ENCODE results near the gene SETDB1.

Gene SETDB1

GRCh38 chr1:150976401-150976821 lies 50.2 kb downstream of the SETDB1 start:
- no peak for DNase-seq (ENCODE audit: low read depth in 2 of 2)

DNA sequence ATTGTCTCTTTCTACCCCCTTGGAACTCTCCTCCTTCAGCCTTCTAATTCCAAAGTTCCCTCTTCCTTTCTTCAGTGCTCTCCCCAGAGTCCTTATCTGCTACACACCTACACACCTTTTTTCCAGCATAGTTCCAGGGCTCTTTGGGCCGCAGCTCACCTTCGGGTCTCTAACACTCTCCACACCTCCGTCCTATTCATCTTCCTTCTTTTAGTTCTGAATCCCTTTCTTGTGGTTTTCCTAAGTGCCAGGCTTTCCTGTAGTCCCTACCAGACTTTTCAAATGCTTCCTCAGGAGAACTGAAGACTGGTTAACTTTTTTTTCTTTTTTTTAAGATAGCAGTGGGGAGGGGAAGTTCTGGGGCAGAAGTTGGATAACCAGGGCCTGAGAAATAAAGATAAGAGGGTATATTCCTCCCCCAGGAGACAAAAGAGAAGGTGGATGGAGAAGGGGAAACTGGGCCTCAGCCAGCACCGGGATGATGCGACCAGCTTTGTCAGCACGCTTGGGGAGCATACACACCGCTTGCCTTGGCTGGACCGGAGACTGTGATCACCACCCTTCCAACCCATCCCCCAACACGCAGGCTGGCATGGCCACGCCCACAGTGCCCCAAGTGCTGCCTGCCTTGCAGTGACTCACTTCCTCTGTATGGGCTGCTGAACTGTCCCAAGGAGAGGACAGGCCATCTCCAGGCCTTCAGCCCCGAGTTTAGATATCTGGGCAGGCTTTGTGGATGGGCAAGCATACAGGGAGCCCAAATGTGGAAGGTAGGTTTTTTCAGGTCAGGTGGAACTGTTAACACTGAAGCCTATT lies 50.9 kb downstream of the SETDB1 start:
- peak; percentile 60 to 71 for DNase-seq (ENCODE audit: low read depth in 2 of 2)

DNA sequence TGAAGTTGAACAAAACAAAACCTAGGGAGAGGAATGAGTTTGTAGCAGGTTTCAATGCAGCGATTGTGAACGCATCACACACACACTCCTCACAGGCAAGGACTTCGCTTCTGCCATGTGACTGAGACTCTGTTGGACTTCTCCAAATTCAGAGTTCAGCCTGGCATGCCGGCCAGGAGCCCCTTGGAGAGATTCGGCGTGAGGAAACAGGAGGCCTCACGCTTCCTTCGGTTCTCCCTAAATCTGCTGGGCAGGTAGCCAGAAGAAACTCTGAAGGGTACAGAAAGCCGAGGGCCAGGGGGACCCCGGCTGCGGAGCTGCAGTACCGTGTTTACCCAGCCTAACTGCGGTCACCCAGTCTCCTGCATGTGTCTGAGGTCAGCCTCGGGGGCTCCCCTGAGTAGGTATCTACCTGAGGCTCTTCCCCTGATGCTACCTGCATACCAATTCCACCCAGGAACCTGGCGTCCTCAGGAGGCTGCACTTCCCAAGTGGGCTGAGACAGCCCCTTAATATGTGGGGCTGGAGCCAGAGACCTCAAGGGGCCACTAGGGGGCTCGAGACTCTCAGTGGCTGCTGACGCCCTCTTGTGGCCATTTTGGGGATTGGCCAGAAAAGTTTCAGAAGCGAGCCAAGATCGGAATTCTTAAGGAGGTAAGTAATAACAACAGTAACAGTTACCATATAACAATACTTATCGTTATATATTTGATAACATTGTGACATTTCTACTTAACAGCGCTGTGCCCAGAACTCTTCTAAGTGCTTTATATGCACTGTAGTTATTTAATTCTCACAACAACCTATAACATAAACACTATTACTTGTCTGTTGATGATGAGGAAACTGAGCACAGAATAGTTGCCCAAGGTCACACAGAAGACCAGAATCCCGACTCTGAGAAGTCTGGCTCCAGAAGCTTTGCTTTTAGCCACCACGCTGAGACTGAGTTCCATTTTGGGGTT lies 53.2 kb downstream of the SETDB1 start:
- DNase-seq (ENCODE audit: low read depth in 2 of 2), result peak; percentile 75 to 84

DNA sequence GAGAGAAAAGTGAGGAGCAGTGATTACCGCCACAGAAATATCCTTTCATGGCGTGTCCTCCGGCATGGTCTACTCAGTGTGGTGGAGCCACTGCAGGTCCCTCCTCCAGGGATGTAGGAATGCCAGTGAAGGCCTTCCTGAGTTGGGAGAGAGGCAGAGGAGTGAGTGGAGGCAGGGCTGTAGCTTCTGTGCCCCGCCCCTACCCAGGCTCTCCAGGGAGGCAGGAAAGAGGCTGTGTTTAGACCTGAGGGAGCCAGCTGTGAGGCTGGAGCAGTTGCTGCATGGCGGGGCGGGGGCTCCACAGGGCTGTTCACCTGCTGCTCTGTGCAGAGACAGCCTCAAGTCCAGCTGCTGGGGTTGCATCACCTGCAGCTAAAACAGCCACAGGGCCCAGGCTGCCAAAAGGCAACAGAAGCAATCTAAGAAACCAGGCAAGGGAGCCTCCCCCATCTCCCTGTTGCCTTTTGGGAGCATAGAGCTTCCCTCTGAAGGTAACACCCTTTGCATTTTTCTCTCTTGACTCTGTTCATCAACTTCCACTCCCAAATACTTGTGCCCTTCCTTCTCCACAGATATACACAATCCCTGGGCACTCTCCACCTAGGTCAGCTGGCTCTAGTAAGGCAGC lies 55.1 kb downstream of the SETDB1 start:
- DNase-seq (ENCODE audit: low read depth in 2 of 2), result no peak

DNA sequence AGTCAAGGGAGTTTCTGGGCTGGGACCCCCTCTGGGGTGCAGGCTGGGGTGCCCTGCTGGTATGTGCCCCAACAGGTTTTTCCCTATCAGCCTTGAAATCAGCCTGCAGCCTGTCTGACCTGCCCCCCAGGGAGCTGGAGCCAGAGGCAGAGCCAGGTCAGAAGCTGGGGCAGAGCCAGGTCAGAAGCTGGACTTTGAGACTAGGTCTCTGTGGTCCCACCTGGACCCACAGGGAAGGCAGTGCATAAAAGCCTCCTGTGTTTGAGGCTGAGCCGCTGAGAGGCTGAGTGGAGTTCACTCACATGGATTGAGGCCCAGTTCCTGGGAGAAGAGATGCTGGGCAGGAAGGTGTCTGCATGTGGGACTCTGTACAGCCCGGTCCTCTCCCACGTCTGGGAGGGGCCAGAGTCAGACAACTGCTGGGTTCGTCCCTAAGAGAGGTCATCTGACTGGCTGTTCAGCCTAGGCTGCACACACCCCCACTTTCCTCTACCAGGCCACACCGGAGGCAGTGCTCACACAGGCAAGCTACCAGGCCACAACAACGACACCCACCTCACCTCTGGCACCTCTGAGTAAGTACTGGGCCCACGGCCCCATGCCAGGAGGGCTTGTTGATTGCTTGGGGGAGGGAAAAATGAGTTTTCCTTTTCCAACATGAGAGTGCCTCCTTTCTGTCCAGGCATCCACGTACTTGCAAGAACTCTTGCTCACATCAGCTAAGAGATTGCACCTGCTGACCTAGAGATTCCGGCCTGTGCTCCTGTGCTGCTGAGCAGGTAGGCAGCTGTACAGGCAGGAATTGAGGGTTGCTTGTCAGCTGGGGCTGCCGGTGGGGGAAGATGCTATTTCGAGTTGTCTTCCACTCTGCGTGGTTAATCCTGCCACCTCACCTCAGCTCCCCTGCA lies 55.9 kb downstream of the SETDB1 start, which contains the start of gene ANXA9:
TSS of gene ANXA9 (plus strand) at position 488 of the 908 bp plus-strand sequence. CDS start 814 bp downstream, outside the sequence.
- DNase-seq (ENCODE audit: low read depth in 2 of 2), result no peak

DNA sequence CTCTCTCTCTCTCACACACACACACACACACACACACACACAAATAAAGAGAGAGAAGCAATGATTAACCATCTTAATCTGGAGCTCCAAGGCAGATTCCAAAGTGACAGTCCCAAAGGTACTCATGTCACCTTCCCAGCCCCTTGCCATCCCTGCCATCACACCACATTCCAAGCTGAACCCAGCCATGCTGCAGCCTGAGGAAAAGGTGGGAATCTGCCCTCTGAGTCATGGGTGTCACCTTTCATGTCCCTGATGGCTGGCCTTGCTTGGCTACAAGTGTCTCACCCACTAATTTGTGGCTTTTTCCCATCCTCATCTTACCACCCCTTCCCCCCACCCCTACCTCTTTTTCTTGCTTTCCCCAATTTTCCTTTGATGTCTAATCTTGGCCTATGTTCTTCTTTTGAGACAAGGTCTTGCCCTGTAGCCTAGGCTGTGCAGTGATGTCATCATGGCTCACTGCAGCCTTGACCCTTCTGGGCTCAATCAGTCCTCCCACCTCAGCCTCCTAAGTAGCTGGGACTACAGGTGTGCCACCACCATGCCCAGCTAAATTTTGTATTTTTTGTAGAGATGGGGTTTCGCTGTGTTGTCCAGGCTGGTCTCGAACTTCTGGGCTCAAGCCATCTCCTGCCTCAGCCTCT lies 59.1 kb downstream of the SETDB1 start:
- no peak for DNase-seq (ENCODE audit: low read depth in 2 of 2)

DNA sequence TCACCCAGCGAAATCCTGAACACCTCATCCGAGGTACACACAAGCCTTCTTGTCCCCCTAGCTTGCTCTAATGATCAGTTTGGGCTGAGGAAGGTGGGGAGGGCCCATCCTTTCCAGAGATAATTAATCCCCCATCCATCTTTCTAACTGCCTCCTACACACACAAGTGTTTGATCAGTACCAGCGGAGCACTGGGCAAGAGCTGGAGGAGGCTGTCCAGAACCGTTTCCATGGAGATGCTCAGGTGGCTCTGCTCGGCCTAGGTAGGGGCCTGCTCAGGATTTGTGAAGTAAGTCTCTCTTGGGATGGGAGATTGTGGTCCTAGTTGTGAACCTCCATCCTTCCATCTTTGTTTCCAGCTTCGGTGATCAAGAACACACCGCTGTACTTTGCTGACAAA lies 61.8 kb downstream of the SETDB1 start:
- no peak for DNase-seq (ENCODE audit: low read depth in 2 of 2)

- no peak for DNase-seq (ENCODE audit: low read depth in 2 of 2)
Measured at GRCh38 chr1:150992626-150993025, 66.5 kb downstream of the SETDB1 start.

- DNase-seq (ENCODE audit: low read depth in 2 of 2), result no peak
Measured at GRCh38 chr1:150994248-150994647, 68.1 kb downstream of the SETDB1 start.

DNA sequence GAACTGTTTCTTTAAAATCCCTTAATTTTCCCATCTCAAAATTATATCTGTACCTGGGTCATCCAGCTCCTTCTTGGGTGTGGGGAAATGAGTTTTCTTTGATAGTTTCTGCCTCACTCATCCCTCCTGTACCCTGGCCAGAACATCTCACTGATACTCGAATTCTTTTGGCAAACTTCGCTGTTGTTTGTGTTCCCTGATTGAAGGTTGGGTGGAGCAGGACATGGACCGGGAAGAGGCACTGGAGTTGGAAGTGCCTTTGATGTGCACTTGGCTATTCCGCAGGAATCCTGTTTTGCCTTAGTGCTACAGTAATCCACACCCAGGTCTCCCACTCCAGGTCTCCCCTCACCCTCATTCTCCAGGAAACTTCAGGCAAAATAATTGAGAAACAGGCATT lies 69.3 kb downstream of the SETDB1 start:
- no peak for DNase-seq (ENCODE audit: low read depth in 2 of 2)

GRCh38 chr1:150995896-150996295 lies 69.7 kb downstream of the SETDB1 start:
- DNase-seq (ENCODE audit: low read depth in 2 of 2), result no peak

DNA sequence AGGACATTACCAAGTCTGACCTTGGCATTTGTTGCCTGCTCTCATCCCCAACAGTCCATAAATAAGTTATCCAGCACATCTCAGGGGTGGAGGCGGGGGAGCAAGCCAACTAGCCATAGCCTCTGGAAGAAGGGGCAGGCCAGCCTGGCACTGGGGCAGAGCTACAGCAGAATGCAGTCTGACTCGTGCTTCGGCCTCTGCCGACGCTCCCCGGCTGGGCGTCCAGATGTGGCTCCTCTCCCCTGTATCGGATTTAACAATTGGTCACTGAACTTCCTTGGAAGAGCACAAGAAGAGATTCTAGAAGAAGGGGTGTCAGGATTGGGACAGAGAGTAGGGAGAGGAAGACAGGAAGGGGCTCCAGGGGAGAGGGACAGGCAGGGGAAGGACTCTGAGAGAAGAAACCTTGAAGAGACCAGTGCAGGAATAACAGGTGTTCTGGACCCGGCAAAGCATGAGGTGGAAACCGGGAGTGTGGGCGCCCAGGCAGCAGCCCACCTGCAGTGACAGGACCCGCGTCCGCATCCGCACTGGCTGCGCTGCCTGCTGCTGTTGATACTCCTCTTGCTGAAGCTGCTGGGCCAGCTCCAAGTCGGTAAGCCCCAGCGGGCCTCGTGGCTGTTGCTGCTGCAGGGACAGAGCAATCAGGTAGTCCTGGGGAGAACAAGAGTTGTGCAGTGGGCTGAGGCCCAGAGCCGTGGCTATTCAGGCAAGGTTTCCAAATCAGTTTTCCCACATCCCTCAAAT lies 71.1 kb downstream of the SETDB1 start:
- DNase-seq (ENCODE audit: low read depth in 2 of 2), result no peak

GRCh38 chr1:150997949-150998348 lies 71.8 kb downstream of the SETDB1 start:
- DNase-seq (ENCODE audit: low read depth in 2 of 2), result no peak

DNA sequence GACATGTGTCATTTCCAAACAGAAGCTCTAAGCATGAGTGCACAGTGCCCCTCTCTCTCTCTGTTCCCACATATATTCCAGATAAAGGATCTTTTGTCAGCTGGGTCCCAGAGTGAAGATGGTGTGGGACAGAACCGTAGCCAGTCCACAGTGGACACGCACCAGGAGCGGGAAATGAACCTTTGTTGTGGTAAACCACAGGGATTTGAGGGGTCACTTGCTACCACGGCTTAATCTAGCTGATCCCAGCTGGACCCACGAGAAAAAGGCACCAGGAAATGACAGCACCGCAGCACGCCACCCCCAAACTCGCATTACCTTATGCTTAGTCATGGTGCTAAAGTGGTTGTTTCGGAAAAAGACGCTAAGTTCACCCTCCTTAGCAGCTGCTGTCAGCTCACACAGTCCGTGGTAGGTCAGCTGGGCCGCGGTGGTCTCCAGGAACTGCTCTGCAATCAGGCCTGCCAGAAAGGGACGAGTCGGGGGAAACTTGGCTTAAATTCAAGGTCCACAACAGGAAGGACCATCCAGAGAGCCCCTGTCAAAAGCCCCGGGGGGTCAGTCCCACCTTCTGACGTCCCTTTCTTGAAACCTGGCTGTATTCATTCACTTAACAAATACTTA lies 73.0 kb downstream of the SETDB1 start:
- DNase-seq (ENCODE audit: low read depth in 2 of 2), result no peak

GRCh38 chr1:150999926-151000325 lies 73.8 kb downstream of the SETDB1 start:
- DNase-seq (ENCODE audit: low read depth in 2 of 2), result no peak

- DNase-seq (ENCODE audit: low read depth in 2 of 2), result no peak
Measured at GRCh38 chr1:151000408-151000807, 74.2 kb downstream of the SETDB1 start.

DNA sequence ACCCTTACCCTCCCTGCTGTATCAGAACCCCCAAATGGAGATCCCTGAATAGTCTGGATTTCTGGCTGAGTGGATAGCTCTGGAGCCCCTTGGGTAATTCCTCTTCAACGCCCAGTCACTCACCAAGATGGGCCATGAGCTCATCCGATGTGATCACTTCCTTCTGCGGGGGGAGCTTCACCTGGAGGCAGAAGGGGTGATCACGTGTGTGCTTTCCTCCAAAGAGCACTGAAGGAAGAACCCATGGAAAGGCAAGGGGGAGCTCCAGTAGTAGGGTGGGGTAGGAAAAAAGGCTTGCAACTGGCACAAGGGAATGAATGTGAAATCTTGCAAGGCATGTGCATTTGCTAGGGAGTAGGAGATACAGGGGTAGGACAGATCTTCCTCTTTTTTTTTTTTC lies 75.4 kb downstream of the SETDB1 start:
- DNase-seq (ENCODE audit: low read depth in 2 of 2), result no peak

DNA sequence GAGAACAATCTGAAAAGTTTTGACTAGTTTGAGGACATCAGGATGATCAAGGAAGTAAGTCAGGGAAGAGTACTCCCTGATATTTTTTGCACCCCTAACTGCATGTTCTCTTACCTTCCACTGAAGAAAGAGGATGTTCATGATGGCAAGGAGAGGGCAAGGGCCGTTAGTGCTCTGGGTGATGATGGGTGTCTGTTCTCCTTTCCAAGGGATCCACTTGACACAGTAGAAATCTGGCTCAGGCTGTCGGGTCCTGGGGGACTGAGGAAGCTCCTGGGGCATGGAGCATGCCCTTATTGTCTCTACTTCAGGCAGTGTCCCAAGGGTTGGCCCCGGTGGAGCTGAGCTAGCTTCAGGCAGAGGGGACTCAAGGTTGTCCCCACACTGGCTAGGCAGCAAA lies 75.9 kb downstream of the SETDB1 start:
- DNase-seq (ENCODE audit: low read depth in 2 of 2), result no peak

DNA sequence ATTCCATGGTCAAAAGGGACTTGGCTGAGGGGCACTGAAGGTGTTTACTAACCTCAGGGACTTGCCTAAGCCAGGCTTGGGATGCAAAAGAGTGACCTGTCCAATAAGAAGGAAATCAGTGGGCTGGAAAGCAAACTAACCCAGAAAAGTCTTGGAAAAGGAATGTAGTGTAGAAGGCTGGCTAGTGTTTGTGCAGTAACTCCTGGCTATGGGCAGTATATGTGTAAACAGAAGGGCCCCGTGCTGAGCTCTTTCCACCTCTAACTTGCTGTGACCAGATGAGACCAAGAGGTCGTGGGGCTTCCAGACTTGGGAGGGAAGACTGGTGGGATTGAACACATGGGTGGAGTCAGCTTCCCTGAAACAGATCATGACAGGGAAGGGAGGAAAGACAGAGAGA lies 76.4 kb downstream of the SETDB1 start:
- no peak for DNase-seq (ENCODE audit: low read depth in 2 of 2)
